Uterus (tissue), 4 donors: ENCODE measurements around the gene CCL19. TPM values are rescaled to one million over a fixed set of nuclear protein-coding genes. Genes with fewer than 3 reads are reported as not detected.

Source experiments
- DNase-seq, 2 donors: peaks; one replicate each; pipeline ENCODE4 v3.0.0-alpha.2; 2019 to 2020
- H3K27ac ChIP-seq, 2 donors: fragments of 200-600 bp; sonication (generic); 1 replicate in 1 of 2; 2 replicates in 1 of 2; pipeline ENCODE4 v1.5.1; 2016 to 2018
- H3K27me3 ChIP-seq, 2 donors: fragments of 200-600 bp; sonication (generic); one replicate each; pipeline ENCODE4 v1.5.1; 2018 to 2019; ENCODE audit warnings: control low read depth in 1 of 2
- H3K36me3 ChIP-seq, 2 donors: fragments of 200-600 bp; sonication (generic); one replicate each; pipeline ENCODE4 v1.5.1; 2019; ENCODE audit warnings: control low read depth in 1 of 2
- H3K4me1 ChIP-seq, 2 donors: fragments of 200-600 bp; sonication (generic); one replicate each; pipeline ENCODE4 v1.5.1; 2018 to 2019; ENCODE audit warnings: control low read depth in 1 of 2
- H3K4me3 ChIP-seq, 2 donors: fragments of 200-600 bp; sonication (generic); 1 replicate in 1 of 2; 2 replicates in 1 of 2; pipeline ENCODE4 v1.5.1; 2018 to 2019; ENCODE audit warnings: mild to moderate bottlenecking in 1 of 2
- H3K9me3 ChIP-seq, 2 donors: fragments of 200-600 bp; sonication (generic); one replicate each; pipeline ENCODE4 v1.5.1; 2019; ENCODE audit warnings: control low read depth in 1 of 2
- POLR2A ChIP-seq, 2 donors: fragments of 450-650 bp; IDR thresholded peaks; one replicate each; pipeline ENCODE4 v1.6.1; 2016; ENCODE audit warnings: antibody characterized with exemption in 2 of 2, mild to moderate bottlenecking in 1 of 2, moderate library complexity in 1 of 2
- intact Hi-C: fragments of 100-400 bp; cut with DNase I; formaldehyde crosslinking; loops from one replicate; pipeline ENCODE4 v1.15.1; 2023; ENCODE audit warnings: low total_unique reads
- total RNA-seq, 4 donors: library from RNA; depleted of rRNA in 3 of 4; stranded (reverse); fragments of >200 nt in 3 of 4; gene quantifications; one replicate each; pipeline versions ENCODE4 v1.1.0 to v1.2.4, GENCODE V29; 2014 to 2023
- TF ChIP-seq, protein P1 (sequence below), 4 experiments: fragments of 200-600 bp in 2 of 4; fragments of 450-650 bp in 2 of 4; sonication (generic) in 2 of 4; IDR thresholded peaks; one replicate each; pipeline ENCODE4 v1.5.1; 2016 to 2019; ENCODE audit warnings: antibody characterized with exemption in 4 of 4, mild to moderate bottlenecking in 2 of 4, moderate library complexity in 1 of 4
- donor health status: DM: yes; HTN: yes; CAD: no.

The CCL19 gene
- total RNA-seq, 4 donors from 2014 or later: 0.55 to 1.3 TPM; not detected in 2

DNA sequence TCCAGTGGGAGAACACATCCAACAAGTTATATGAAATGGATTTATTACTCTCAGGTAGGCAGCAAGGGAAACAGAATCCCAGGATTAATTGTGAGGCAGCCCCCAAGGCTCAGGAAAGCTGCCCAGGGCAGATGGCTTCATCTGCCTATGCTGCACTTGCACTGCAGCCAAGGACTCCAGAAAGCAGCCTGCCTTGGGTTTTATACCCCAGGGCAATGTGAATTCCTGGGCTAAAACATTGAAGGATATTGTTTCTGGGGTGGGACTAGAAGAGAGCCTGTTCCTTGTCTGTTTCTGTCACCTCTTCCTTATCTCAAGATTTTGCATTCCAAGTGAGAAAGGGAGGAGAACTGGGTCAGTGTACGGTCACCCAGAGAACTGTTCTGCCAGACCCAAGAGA lies 19.8 kb downstream of the CCL19 start:
- H3K9me3 ChIP-seq: no peaks in the 10 kb centered on the region
- no peak overlapping the region for H3K27ac ChIP-seq
- H3K4me1 ChIP-seq: no peaks in the 10 kb centered on the region
- H3K4me3 ChIP-seq: no peak overlapping the region
- intact Hi-C loops: no loop called here
- DNase-seq: no peak
- H3K36me3 ChIP-seq: no peaks in the 10 kb centered on the region
- no peak for TF ChIP-seq POLR2A (IDR thresholded peaks at IDR 0.05)
- TF ChIP-seq, protein P1, sequence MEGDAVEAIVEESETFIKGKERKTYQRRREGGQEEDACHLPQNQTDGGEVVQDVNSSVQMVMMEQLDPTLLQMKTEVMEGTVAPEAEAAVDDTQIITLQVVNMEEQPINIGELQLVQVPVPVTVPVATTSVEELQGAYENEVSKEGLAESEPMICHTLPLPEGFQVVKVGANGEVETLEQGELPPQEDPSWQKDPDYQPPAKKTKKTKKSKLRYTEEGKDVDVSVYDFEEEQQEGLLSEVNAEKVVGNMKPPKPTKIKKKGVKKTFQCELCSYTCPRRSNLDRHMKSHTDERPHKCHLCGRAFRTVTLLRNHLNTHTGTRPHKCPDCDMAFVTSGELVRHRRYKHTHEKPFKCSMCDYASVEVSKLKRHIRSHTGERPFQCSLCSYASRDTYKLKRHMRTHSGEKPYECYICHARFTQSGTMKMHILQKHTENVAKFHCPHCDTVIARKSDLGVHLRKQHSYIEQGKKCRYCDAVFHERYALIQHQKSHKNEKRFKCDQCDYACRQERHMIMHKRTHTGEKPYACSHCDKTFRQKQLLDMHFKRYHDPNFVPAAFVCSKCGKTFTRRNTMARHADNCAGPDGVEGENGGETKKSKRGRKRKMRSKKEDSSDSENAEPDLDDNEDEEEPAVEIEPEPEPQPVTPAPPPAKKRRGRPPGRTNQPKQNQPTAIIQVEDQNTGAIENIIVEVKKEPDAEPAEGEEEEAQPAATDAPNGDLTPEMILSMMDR (IDR thresholded peaks at IDR 0.05): no peak
- H3K27me3 ChIP-seq: no peaks in the 10 kb centered on the region

DNA sequence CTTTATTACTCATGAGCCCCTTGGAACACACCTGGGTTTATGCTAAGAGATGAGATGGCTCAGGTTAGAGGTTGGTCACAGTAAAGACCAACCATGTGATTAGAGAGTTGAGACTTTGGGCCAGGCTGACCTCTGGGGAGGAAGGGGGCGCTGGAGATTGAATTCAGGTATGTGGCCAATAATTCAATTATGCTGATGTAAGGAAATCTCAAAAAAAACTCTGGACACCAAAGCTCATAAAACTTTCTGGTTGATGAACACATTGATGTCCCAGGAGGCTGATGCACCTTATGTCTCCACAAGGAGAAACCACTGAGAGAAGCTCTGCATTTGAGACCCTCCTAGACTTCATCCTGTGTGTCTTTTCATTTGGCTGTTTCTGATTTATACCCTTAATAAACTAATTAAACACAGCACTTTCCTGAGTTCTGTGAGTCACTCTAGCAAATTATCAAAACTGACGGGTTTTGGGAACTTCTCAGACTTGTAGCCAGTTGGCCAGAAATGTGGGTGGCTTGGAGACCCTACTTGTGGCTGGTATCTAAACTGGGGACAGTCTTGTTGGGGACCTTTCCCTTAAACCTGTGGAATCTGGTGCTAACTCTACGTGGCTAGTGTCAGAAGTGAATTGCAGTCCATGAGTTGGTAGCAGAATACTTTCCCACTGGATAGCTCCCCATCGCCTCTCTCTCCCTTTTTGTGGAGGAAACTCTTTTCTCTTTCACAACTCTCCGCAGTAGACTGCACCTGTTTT lies 21.1 kb downstream of the CCL19 start:
- no peaks in the 10 kb centered on the region for H3K36me3 ChIP-seq
- no peaks in the 10 kb centered on the region for H3K27me3 ChIP-seq
- intact Hi-C loops: no loop called here
- no peak overlapping the region for H3K27ac ChIP-seq
- H3K4me1 ChIP-seq: no peaks in the 10 kb centered on the region
- no peak overlapping the region for H3K4me3 ChIP-seq
- no peaks in the 10 kb centered on the region for H3K9me3 ChIP-seq
- no peak for TF ChIP-seq POLR2A (IDR thresholded peaks at IDR 0.05)
- DNase-seq: no peak

DNA sequence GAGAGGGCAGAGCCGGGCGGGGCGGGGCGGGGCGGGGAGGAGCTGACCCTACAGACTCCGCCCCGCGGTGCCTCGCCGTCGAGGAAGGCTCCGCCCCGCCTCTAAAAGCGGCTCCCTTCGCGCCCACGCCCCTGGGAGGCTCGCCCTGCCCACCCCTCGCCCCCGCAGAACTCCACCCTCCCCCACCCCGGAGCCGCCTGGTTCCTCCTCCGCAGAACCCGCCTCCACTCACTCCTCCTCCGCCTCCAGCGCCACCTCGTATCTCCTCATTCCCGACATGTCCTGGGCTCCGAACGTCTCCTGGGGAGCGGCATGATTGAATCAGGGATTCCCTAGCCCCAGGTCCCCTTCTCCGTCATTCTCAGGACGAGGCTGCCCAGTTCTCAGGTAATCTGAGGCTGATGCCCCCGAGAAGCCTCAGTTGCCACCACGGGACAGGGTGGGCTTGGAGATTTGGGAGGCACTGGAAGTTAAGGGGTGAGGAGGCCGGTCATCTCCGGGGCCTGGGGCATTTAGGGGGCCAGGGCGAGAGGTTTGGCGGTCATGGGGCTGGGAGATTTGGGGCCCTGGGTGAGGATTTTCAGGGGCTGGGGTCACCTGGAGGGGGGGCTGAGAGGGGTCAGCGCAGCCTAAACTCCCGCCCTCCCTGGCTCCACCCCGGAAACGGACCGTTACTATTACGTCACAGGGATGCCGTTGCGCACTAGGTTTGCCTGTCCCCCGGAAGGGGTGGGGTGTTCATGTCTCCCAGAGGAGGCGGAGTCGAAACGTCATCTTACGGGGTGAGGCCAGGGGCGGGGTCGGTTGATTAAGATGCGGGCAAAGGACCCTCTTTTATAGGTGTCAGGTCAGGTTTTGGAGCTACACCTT lies 25.5 kb downstream of the CCL19 start:
- Histone ChIP-seq H3K9me3 (no peaks in the 10 kb centered on the region), H3K4me3 (peak overlapping the region; percentile 72 to 83), H3K4me1 (no peaks in the 10 kb centered on the region), H3K27me3 (no peaks in the 10 kb centered on the region), H3K36me3 (no peaks in the 10 kb centered on the region), H3K27ac (peak overlapping the region; percentile 96 to 99)
- DNase-seq: peak; percentile 96 to 98
- intact Hi-C loops: no loop called here
- TF ChIP-seq POLR2A (IDR thresholded peaks at IDR 0.05): peak in 1 of 2 donors; percentile 81
- TF ChIP-seq, protein P1 (IDR thresholded peaks at IDR 0.05): peak in 2 of 4 experiments; percentile 11 to 14

DNA sequence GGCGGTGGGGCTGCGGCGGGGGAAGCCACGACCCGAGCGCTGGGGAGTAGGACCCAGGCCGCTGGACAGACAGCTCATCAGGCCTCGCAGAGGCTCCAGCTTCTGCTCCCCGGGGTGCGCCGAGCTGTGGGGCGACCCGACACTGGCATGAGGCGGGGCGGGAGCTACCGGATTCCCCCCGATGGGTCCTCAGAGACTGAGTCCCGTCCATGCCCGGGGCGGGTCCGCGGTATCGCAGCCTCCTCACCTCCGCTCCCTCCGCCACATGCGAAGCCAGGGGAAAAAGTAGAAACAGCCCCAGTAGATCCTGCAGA lies 26.1 kb downstream of the CCL19 start:
- H3K27ac ChIP-seq: peak overlapping the region; percentile 96 to 99
- H3K36me3 ChIP-seq: no peaks in the 10 kb centered on the region
- H3K4me1 ChIP-seq: no peaks in the 10 kb centered on the region
- peak overlapping the region; percentile 72 to 83 for H3K4me3 ChIP-seq
- no peaks in the 10 kb centered on the region for H3K27me3 ChIP-seq
- TF ChIP-seq, protein P1 (IDR thresholded peaks at IDR 0.05): no peak
- TF ChIP-seq POLR2A (IDR thresholded peaks at IDR 0.05): no peak
- no peak for DNase-seq
- no peaks in the 10 kb centered on the region for H3K9me3 ChIP-seq
- intact Hi-C loops: no loop called here

DNA sequence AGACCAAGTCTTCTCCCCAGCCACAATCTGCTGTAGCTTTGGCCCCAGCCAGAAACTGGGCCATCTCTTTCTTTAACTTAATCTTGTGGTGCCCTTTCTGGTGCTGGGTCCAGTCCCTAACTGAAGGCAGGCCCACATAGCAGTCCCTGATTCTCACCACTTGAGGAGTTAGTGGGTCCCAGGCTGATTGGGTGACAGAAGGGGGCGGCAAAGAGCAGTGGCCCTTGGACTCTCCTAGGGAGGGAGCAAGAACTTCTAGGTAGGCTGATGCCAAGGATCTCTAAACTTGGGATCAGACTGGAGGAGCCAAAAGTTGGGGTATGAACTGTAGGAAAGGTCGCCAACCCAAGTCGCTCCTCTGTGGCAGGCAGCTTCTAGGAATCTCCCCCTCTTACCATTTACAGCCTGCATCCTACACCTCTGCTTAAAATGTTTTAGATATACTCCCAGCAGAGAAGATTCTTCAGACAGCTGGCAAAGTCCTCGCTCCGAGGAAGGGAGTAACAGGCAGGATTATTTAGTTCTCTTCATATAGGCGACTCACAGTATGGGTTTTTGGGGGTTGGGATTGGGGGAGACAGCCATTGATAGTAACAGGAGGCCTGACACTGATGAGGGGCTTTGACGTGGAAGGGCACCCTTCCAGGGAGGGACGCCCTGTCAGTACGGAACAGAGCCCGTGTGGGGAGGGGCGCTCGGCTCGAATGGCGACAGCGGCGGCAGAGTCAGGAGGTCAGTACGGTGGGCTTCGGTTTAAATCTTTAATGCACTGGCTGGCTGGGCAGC lies 26.6 kb downstream of the CCL19 start:
- intact Hi-C loops: no loop called here

More for the DNA sequence above, 26.6 kb downstream of the CCL19 start:
- Histone ChIP-seq H3K27ac (peak overlapping the region; percentile 96 to 99), H3K36me3 (no peaks in the 10 kb centered on the region), H3K9me3 (no peaks in the 10 kb centered on the region), H3K4me3 (peak overlapping the region; percentile 72 to 83), H3K4me1 (no peaks in the 10 kb centered on the region), H3K27me3 (no peaks in the 10 kb centered on the region)
- no peak for TF ChIP-seq POLR2A (IDR thresholded peaks at IDR 0.05)
- TF ChIP-seq, protein P1 (IDR thresholded peaks at IDR 0.05): peak; percentile 72 to 84 (median 80)
- DNase-seq: peak; percentile 79 to 84
